ENCODE data around the gene AIFM2.
"Not testable (repeated sequence)": the region's sequence is repeated elsewhere in the genome, so short reads cannot be mapped to it uniquely, and the experiment has no call there.

The AIFM2 gene

GRCh38 chr10:70123166-70123565, 9.5 kb downstream of the AIFM2 start:
- not testable (repeated sequence) for DNase-seq (ENCODE audit: low read depth)

DNA sequence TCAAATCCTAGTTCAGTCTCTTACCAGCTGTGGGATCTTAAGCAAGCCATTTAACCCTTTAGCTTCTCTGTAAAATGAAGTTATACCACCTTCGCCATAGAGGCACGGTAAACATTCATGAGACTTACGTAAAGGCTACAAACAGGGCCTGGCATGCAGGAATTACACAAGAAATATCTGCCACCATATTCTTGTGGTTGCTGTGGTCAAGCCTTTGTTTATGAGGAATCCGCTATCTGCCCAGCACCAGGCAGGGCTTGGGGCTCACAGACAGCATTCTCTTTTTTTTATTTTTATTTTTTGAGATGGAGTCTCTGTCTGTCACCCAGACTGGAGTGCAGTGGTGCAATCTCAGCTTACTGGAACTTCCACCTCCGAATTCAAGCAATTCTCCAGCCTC, 9.9 kb downstream of the AIFM2 start:
- peak; percentile 97 for DNase-seq (ENCODE audit: low read depth)

GRCh38 chr10:70121281-70121949, 11.2 kb downstream of the AIFM2 start:
- DNase-seq (ENCODE audit: low read depth): no peak

DNA sequence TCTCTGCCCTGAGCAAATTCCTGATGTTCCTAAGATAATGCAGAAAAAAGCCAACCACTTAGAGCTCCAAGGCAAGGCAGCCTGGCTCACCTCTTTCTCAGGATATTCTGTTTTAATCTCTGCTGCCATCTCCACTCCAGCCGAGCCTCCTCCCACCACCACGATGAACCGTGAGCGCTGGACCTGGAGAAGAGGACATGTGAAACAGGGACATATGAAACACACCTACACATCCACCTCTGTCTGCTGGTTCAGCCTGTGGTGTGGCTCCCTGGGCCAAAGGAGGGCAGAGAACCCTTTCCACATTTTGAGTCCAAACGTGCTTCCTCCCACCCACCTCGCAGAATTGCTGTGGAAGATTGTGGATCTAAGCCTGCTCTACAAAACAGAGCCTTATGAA, 12.2 kb downstream of the AIFM2 start:
- DNase-seq (ENCODE audit: low read depth): no peak

GRCh38 chr10:70119623-70120022, 13.0 kb downstream of the AIFM2 start:
- no peak for DNase-seq (ENCODE audit: low read depth)

- no peak for DNase-seq (ENCODE audit: low read depth)
Measured at GRCh38 chr10:70119197-70119596, 13.4 kb downstream of the AIFM2 start.

- no peak for DNase-seq (ENCODE audit: low read depth)
Measured at GRCh38 chr10:70118196-70118595, 14.4 kb downstream of the AIFM2 start.

DNA sequence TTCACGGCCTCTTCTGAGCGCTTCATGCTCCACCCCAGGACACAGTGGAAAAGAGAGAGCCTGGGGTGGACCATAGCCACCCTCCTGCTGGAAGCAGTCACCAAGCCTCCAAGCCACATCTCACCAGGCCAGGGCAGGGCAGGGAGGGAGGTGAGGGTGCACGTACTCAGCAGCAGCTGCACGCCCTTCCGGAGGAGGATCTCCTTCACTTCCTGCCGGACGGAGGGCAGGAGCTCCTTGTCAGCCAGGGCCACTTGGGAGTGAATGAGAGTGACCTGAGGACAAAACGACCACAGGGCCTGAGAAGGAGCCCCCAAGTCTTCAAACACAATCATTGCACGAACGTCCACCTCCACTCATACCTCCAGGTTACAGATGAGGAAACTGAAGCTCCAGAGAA, 15.0 kb downstream of the AIFM2 start:
- DNase-seq (ENCODE audit: low read depth): no peak

GRCh38 chr10:70115948-70116682, 16.5 kb downstream of the AIFM2 start:
- peak; percentile 15 for DNase-seq (ENCODE audit: low read depth)

GRCh38 chr10:70114902-70115301, 17.7 kb downstream of the AIFM2 start:
- no peak for DNase-seq (ENCODE audit: low read depth)

- no peak for DNase-seq (ENCODE audit: low read depth)
Measured at GRCh38 chr10:70112071-70112470, 20.6 kb downstream of the AIFM2 start.

DNA sequence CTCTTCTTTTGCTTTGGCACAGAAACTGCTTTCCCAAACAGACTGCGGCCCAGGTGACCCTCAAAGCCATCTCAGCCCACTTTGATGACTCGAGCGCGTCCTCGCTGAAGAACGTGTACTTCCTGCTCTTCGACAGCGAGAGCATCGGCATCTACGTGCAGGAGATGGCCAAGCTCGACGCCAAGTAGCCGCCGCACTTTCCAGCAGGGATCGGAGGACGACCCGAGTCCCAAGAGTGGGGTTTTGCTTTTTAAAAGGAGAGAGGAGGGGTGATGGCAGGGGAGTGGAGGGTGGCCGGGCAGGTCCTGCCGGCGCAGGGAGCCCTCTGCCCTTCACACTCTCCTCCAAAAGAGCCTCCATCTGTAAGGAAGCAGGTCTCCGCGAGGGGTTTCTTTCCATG, 21.1 kb downstream of the AIFM2 start:
- DNase-seq (ENCODE audit: low read depth): no peak

- DNase-seq (ENCODE audit: low read depth): no peak
Measured at GRCh38 chr10:70109064-70109729, 23.4 kb downstream of the AIFM2 start.

- no peak for DNase-seq (ENCODE audit: low read depth)
Measured at GRCh38 chr10:70106958-70107791, 25.4 kb downstream of the AIFM2 start.

- DNase-seq (ENCODE audit: low read depth): no peak
Measured at GRCh38 chr10:70101668-70102067, 31.0 kb downstream of the AIFM2 start.

- DNase-seq (ENCODE audit: low read depth): not testable (repeated sequence)
Measured at GRCh38 chr10:70101068-70101562, 31.5 kb downstream of the AIFM2 start.

DNA sequence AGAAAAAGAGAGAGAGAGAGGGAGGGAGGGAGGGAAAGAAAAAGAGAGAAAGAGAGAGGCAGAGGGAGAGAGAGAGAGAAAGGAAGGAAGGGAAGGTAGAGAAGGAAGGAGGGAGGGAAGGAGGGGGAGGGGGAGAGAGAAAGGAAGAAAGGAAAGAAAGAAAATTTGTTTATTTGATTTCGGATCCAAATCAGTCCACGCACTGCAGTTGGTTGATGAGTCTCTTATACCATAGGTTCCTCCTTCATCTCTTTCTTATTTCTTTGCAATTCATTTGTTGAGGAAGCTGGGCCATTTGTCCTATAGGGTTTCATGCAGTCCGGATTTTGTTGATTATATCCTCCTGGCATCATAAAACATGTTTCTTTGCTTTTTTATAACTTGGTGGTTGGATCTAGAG, 34.4 kb downstream of the AIFM2 start:
- no peak for DNase-seq (ENCODE audit: low read depth)

GRCh38 chr10:70097459-70097858, 35.2 kb downstream of the AIFM2 start:
- no peak for DNase-seq (ENCODE audit: low read depth)

DNA sequence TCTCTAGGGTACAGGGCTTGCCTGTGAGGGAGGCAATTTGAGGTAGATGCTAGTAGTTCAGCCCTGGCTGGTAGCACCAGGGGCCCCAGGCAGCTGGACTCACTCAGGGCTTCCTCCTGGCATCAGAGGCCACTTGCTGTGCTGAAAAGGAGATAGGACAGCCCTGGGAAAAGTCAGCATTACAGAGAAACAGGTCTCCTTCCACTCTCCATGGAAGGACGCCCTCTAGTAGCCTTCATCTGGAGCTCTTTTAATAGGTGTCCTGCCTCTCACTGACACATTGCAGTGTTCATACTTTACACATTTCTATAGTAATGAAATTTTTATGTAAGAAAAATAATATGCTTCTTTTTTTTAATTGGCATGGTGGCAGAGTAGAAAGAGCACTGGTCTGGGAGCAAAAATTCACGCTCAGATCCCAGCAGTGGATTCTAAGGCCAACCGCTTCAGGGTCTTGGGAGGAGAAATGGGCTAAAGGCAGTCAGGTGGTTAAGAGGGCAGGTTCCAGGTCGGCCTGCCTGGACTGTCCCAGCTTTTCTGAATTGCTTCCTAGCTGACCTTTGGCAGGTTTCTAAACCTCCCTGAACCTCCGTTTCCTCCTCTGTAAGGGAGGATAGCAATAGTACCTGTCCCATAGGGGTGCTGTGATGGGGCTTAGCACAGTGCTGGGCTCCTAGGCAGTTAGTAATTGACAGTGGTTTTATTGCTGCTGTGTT, 35.8 kb downstream of the AIFM2 start:
- no peak for DNase-seq (ENCODE audit: low read depth)

- no peak for DNase-seq (ENCODE audit: low read depth)
Measured at GRCh38 chr10:70096016-70096704, 36.5 kb downstream of the AIFM2 start.

- DNase-seq (ENCODE audit: low read depth): no peak
Measured at GRCh38 chr10:70094250-70094649, 38.4 kb downstream of the AIFM2 start.
